Islet of Langerhans (tissue), 1 donor: Measurements from ENCODE around the gene PLEKHO1.
"Not testable (repeated sequence)": the region's sequence is repeated elsewhere in the genome, so short reads cannot be mapped to it uniquely, and the experiment has no call there.

Experiments used
- FAIRE-seq: peaks from one replicate; lab custom pipeline; 2011; peaks lifted over from hg19 to GRCh38; lab: Jason Lieb, UNC

Gene PLEKHO1

GRCh38 chr1:150149271-150150132 lies at the start of gene PLEKHO1:
TSS of gene PLEKHO1 (plus strand) at chr1:150149916. CDS start at chr1:150150258, 342 bp downstream.
- no peak for FAIRE-seq

GRCh38 chr1:150102986-150103385 lies 46.7 kb upstream of the PLEKHO1 start:
- FAIRE-seq = no peak

- no peak for FAIRE-seq
These were observed 43.4 kb upstream of the PLEKHO1 start for GRCh38 chr1:150106341-150106740.

- FAIRE-seq = no peak
These were observed 40.1 kb upstream of the PLEKHO1 start for GRCh38 chr1:150109586-150109985.

- no peak for FAIRE-seq
These were observed 39.6 kb upstream of the PLEKHO1 start for GRCh38 chr1:150110116-150110515.

GRCh38 chr1:150111670-150112069 lies 38.0 kb upstream of the PLEKHO1 start:
- FAIRE-seq = no peak

GRCh38 chr1:150115121-150115520 lies 34.6 kb upstream of the PLEKHO1 start:
- FAIRE-seq = no peak

GRCh38 chr1:150118716-150119115 lies 31.0 kb upstream of the PLEKHO1 start:
- no peak for FAIRE-seq

- no peak for FAIRE-seq
These were observed 28.4 kb upstream of the PLEKHO1 start for GRCh38 chr1:150121236-150121862.

- no peak for FAIRE-seq
These were observed 22.9 kb upstream of the PLEKHO1 start for GRCh38 chr1:150126811-150127210.

- no peak for FAIRE-seq
These were observed 22.3 kb upstream of the PLEKHO1 start for GRCh38 chr1:150127464-150127863.

- no peak for FAIRE-seq
These were observed 21.8 kb upstream of the PLEKHO1 start for GRCh38 chr1:150127868-150128267.

- FAIRE-seq = no peak
These were observed 17.3 kb upstream of the PLEKHO1 start for GRCh38 chr1:150132372-150132771.

- FAIRE-seq = peak; percentile 65
These were observed 15.2 kb upstream of the PLEKHO1 start for GRCh38 chr1:150134537-150134936.

- not testable (repeated sequence) for FAIRE-seq
These were observed 14.3 kb upstream of the PLEKHO1 start for GRCh38 chr1:150135400-150135799.

GRCh38 chr1:150138044-150138443 lies 11.7 kb upstream of the PLEKHO1 start:
- no peak for FAIRE-seq

GRCh38 chr1:150141452-150141851 lies 8.3 kb upstream of the PLEKHO1 start:
- no peak for FAIRE-seq

- no peak for FAIRE-seq
These were observed 7.6 kb upstream of the PLEKHO1 start for GRCh38 chr1:150142083-150142482.

GRCh38 chr1:150144606-150145005 lies 5.1 kb upstream of the PLEKHO1 start:
- no peak for FAIRE-seq

- FAIRE-seq = not testable (repeated sequence)
These were observed 3.7 kb upstream of the PLEKHO1 start for GRCh38 chr1:150146016-150146415.

- no peak for FAIRE-seq
These were observed 2.7 kb upstream of the PLEKHO1 start for GRCh38 chr1:150146849-150147542.

GRCh38 chr1:150148837-150149270 lies 862 bp upstream of the PLEKHO1 start:
- FAIRE-seq = no peak
